ENCODE data around the gene SFXN3. TPM values are rescaled to one million over a fixed set of nuclear protein-coding genes. Genes with fewer than 3 reads are reported as not detected.

The SFXN3 gene
- total RNA-seq, 2 donors from 2014 or later: 8.8 to 18.1 TPM

DNA sequence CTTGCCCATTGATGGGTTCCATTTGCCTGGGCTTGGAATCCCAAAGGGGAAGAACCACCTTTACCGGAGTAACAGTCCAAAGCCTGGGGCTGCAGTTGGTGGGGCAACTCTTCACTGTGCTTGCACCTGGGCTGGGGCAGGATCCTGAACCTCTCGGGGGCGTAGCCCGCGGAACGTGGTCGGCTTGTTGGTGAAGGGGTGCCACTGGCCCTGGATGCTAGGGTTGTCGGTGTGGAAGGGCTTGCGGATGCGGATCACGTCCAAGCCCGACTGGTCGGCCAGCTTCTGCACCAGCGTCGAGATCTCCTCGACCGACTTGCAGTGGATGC, 44.4 kb upstream of the SFXN3 start:
- DNase-seq: no peak
- Histone ChIP-seq H3K36me3 (no peaks in the 10 kb centered on the region), H3K27ac (peak overlapping the region; percentile 84)

DNA sequence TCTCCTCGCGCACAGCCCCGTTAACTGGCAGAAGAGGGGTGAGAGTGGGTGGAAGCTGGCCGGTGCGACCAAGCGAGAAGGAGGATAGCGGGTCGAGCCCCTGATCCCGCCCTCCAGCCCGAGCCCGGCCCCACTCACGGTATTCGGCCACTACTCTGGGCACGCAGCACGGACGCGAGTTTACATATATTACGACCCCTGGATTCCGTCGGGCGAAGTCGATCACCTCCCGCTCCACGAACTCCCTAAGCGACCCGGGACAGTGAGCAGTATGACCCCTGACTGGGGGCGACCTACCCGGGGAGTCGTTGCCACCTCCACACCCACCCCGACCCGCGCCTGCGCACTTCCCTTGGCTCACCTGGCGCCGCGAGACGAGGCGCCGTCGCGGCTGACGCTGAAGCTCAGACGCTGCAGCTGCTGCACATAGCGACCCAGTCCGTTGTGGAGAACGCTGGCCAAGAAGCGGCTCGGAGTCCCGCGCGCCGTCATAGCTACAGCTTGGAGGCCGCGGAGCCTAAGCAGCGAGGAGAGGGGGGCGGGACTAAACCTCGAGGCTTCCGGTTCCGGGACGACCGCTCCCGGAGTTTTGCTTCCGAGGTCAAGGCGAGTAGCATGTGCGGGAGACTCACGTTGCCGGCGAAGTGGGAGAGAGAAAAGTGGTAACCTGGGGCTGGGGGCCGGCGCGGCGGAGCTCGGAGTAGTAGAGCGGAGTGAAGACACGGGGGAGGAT, 43.9 kb upstream of the SFXN3 start, which contains the start of the genes MRPL43 and TWNK:
TSS of gene MRPL43 (minus strand) at position 546 of the 733 bp plus-strand sequence. CDS start at position 492, 54 bp downstream.
TSS of gene TWNK (plus strand) at position 592 of the 733 bp plus-strand sequence. CDS start 668 bp downstream, outside the sequence.
- H3K4me3 ChIP-seq: peak within 1 kb of the TSS; percentile 86
- intact Hi-C loops (cut with DNase I): no loop called here
- peak within 1 kb of the TSS; percentile 84 for H3K27ac ChIP-seq
- no peaks in the 10 kb centered on the region for H3K36me3 ChIP-seq
- H3K4me1 ChIP-seq: peaks cover 6% of the 10 kb centered on the region
- H3K9me3 ChIP-seq: no peaks in the 10 kb centered on the region
- H3K27me3 ChIP-seq: no peaks in the 10 kb centered on the region
- H3K9ac ChIP-seq (ENCODE audit: low read depth in 2 of 2, low read length in 2 of 2): peak within 1 kb of the TSS; percentile 75 to 85
- no peak for TF ChIP-seq CTCF (IDR thresholded peaks at IDR 0.05)
- DNase-seq: peak; percentile 91

More for the DNA sequence above, 44.4 kb upstream of the SFXN3 start:
- intact Hi-C loops (cut with DNase I): no loop called here
- Histone ChIP-seq H3K4me3 (peak overlapping the region; percentile 86), H3K4me1 (peaks cover 6% of the 10 kb centered on the region), H3K9me3 (no peaks in the 10 kb centered on the region), H3K9ac (ENCODE audit: low read depth in 2 of 2, low read length in 2 of 2) (peak overlapping the region; percentile 75 to 85), H3K27me3 (no peaks in the 10 kb centered on the region)
- TF ChIP-seq CTCF (IDR thresholded peaks at IDR 0.05): no peak

- peak overlapping the region; percentile 84 for H3K27ac ChIP-seq
- no peaks in the 10 kb centered on the region for H3K36me3 ChIP-seq
- TF ChIP-seq CTCF (IDR thresholded peaks at IDR 0.05): no peak
- no peak for DNase-seq
- intact Hi-C loops (cut with DNase I): no loop called here
- peaks cover 6% of the 10 kb centered on the region for H3K4me1 ChIP-seq
- H3K27me3 ChIP-seq: no peaks in the 10 kb centered on the region
- H3K9me3 ChIP-seq: no peaks in the 10 kb centered on the region
- peak overlapping the region; percentile 75 to 85 for H3K9ac ChIP-seq (ENCODE audit: low read depth in 2 of 2, low read length in 2 of 2)
- H3K4me3 ChIP-seq: peak overlapping the region; percentile 86
Observed at GRCh38 chr10:100987685-100988049, 43.4 kb upstream of the SFXN3 start.

- peak overlapping the region; percentile 86 for H3K4me3 ChIP-seq
- H3K4me1 ChIP-seq: peaks cover 6% of the 10 kb centered on the region
- H3K9me3 ChIP-seq: no peaks in the 10 kb centered on the region
- intact Hi-C loops (cut with DNase I): no loop called here
- peaks cover 1% of the 10 kb centered on the region for H3K36me3 ChIP-seq
- TF ChIP-seq CTCF (IDR thresholded peaks at IDR 0.05): no peak
- no peak for DNase-seq
- peak overlapping the region in 1 of 2 donors; percentile 85 for H3K9ac ChIP-seq (ENCODE audit: low read depth in 2 of 2, low read length in 2 of 2)
- no peaks in the 10 kb centered on the region for H3K27me3 ChIP-seq
- no peak overlapping the region for H3K27ac ChIP-seq
Observed at GRCh38 chr10:100988166-100988565, 42.9 kb upstream of the SFXN3 start.

- Histone ChIP-seq H3K27me3 (no peaks in the 10 kb centered on the region), H3K9me3 (no peaks in the 10 kb centered on the region), H3K4me3 (no peak overlapping the region), H3K36me3 (peaks cover 4% of the 10 kb centered on the region), H3K9ac (ENCODE audit: low read depth in 2 of 2, low read length in 2 of 2) (no peak overlapping the region), H3K4me1 (peaks cover 6% of the 10 kb centered on the region), H3K27ac (no peak overlapping the region)
- DNase-seq: no peak
- intact Hi-C loops (cut with DNase I): no loop called here
- no peak for TF ChIP-seq CTCF (IDR thresholded peaks at IDR 0.05)
Observed at GRCh38 chr10:100989088-100989487, 41.9 kb upstream of the SFXN3 start.

Measured in colonic mucosa (tissue), 4 donors.